HCT116 (cell line): ENCODE results near the gene MAPK14. TPM values are rescaled to one million over a fixed set of nuclear protein-coding genes. Genes with fewer than 3 reads are reported as not detected.

Experiments
- ATAC-seq: fragments of 200-7000 bp; cut with Tn5 transposase; 2 replicates; pipeline ENCODE4 v1.9.1; 2020; ENCODE audit warnings: mild to moderate bottlenecking, moderate library complexity
- BruUV-seq: library from RNA; stranded (reverse); fragments of 400-500 nt; replicated peaks from 2 replicates; lab custom pipeline; 2021; lab: Mats Ljungman, UMichigan
- CTCF ChIA-PET: fragments of 300-600 bp; sonication (Branson Sonifier 250); formaldehyde crosslinking; loops from one replicate; lab custom pipeline; 2021; ENCODE audit warnings: antibody characterized with exemption; lab: Charles Lee
- POLR2A ChIA-PET: fragments of 300-600, 350-600 bp; sonication (Branson Sonifier 250); formaldehyde crosslinking; loops from one replicate; lab custom pipeline; 2021; ENCODE audit warnings: antibody characterized with exemption; lab: Charles Lee
- RAD21 ChIA-PET, 2 experiments: fragments of 300-600 bp; sonication (Branson Sonifier 250); formaldehyde crosslinking; loops; one replicate each; lab custom pipeline; 2023; ENCODE audit warnings: low total read pairs in 2 of 2; ENCODE audit not compliant: uncharacterized antibody in 2 of 2, unreplicated experiment in 2 of 2, low non-redundant PET in 1 of 2; lab: Charles Lee
- DNase-seq: peaks from one replicate; pipeline ENCODE4 v3.0.0-alpha.2; 2010; ENCODE audit warnings: low read depth, low spot score
- H2AFZ ChIP-seq: fragments of 200-600 bp; shearing (Covaris generic), sonication (generic); 2 replicates; pipeline ENCODE4 v1.6.1; 2017; ENCODE audit warnings: low read depth, mixed run types, mixed read lengths, antibody characterized with exemption, low read length; ENCODE audit not compliant: poor library complexity, severe bottlenecking
- H3K27ac ChIP-seq: 2 replicates; pipeline ENCODE4 v1.5.1; 2012; ENCODE audit warnings: low read depth, low read length
- H3K27me3 ChIP-seq: fragments of 200-600 bp; sonication (generic); 2 replicates; pipeline ENCODE4 v1.6.1; 2016; ENCODE audit warnings: mixed run types, low read length, mixed read lengths; ENCODE audit not compliant: insufficient read depth
- H3K36me3 ChIP-seq, 2 experiments: fragments of 200-500 bp in 1 of 2; fragments of 200-600 bp in 1 of 2; sonication (Bioruptor generic) in 1 of 2; sonication (generic) in 1 of 2; 2 replicates each; pipeline versions ENCODE4 v1.5.1 to v1.6.1; 2014 to 2016; ENCODE audit warnings: low read length in 2 of 2, inconsistent platforms in 1 of 2, mixed read lengths in 1 of 2, mixed run types in 1 of 2; ENCODE audit not compliant: insufficient read depth in 2 of 2, control insufficient read depth in 1 of 2
- H3K4me1 ChIP-seq, 2 experiments: fragments of 200-600 bp in 1 of 2; sonication (generic) in 1 of 2; 2 replicates each; pipeline versions ENCODE4 v1.5.1 to v1.6.1; 2012 to 2017; ENCODE audit warnings: low read length in 2 of 2, inconsistent platforms in 1 of 2, mild to moderate bottlenecking in 1 of 2, mixed read lengths in 1 of 2, mixed run types in 1 of 2, moderate library complexity in 1 of 2; ENCODE audit not compliant: insufficient read depth in 2 of 2, control insufficient read depth in 1 of 2
- H3K4me2 ChIP-seq: fragments of 200-600 bp; sonication (generic); 2 replicates; pipeline ENCODE4 v1.6.1; 2017; ENCODE audit warnings: mixed run types, low read length, mixed read lengths
- H3K4me3 ChIP-seq, 2 experiments: fragments of 200-600 bp in 1 of 2; sonication (generic) in 1 of 2; replicated peaks in 1 of 2; 2 replicates each; pipeline ENCODE4 v1.5.1; 2011 to 2016; ENCODE audit warnings: low read length in 2 of 2, control low read depth in 1 of 2, low read depth in 1 of 2, mild to moderate bottlenecking in 1 of 2, mixed read lengths in 1 of 2, mixed run types in 1 of 2
- H3K79me2 ChIP-seq: fragments of 200-600 bp; sonication (generic); 2 replicates; pipeline ENCODE4 v1.6.1; 2017; ENCODE audit warnings: mild to moderate bottlenecking, mixed run types, low read length, moderate library complexity, mixed read lengths; ENCODE audit not compliant: insufficient read depth
- H3K9ac ChIP-seq: fragments of 200-600 bp; sonication (generic); 2 replicates; pipeline ENCODE4 v1.6.1; 2016; ENCODE audit warnings: low read length, mixed read lengths
- H3K9me2 ChIP-seq: fragments of 200-600 bp; sonication (generic), shearing (Covaris generic); 2 replicates; pipeline ENCODE4 v1.6.1; 2017; ENCODE audit warnings: mixed run types, mild to moderate bottlenecking, moderate library complexity; ENCODE audit not compliant: insufficient read depth
- H3K9me3 ChIP-seq, 2 experiments: fragments of 200-500 bp in 1 of 2; fragments of 200-600 bp in 1 of 2; sonication (Bioruptor generic) in 1 of 2; sonication (generic) in 1 of 2; 2 replicates each; pipeline ENCODE4 v1.6.1; 2014 to 2017; ENCODE audit warnings: low read length in 2 of 2, mixed read lengths in 2 of 2, inconsistent platforms in 1 of 2, low read depth in 1 of 2, mild to moderate bottlenecking in 1 of 2, mixed run types in 1 of 2, moderate library complexity in 1 of 2; ENCODE audit not compliant: control insufficient read depth in 1 of 2, insufficient read depth in 1 of 2
- H4K20me1 ChIP-seq: fragments of 200-600 bp; sonication (generic), shearing (Covaris generic); 2 replicates; pipeline ENCODE4 v1.6.1; 2017; ENCODE audit warnings: mixed run types, mild to moderate bottlenecking, moderate library complexity; ENCODE audit not compliant: insufficient read depth
- CBX3 ChIP-seq: IDR thresholded peaks from 2 replicates; pipeline ENCODE4 v1.6.1; 2012; ENCODE audit warnings: low read depth
- CEBPB ChIP-seq: IDR thresholded peaks from 2 replicates; pipeline ENCODE4 v1.6.1; 2012; ENCODE audit warnings: low read depth
- EGR1 ChIP-seq: IDR thresholded peaks from 2 replicates; pipeline ENCODE4 v1.6.1; 2012; ENCODE audit warnings: low read depth
- ELF1 ChIP-seq: IDR thresholded peaks from 2 replicates; pipeline ENCODE4 v1.6.1; 2012; ENCODE audit warnings: low read depth, borderline replicate concordance
- EZH2 ChIP-seq: fragments of 200-600 bp; sonication (generic); IDR thresholded peaks from 2 replicates; pipeline ENCODE4 v1.6.1; 2017; ENCODE audit warnings: antibody characterized with exemption, mixed run types
- FOSL1 ChIP-seq: IDR thresholded peaks from 2 replicates; pipeline ENCODE4 v1.6.1; 2012; ENCODE audit warnings: low read depth
- JUND ChIP-seq: IDR thresholded peaks from 2 replicates; pipeline ENCODE4 v1.6.1; 2012
- POLR2A ChIP-seq: IDR thresholded peaks from 2 replicates; pipeline ENCODE4 v1.7.0; 2011; ENCODE audit warnings: borderline replicate concordance; ENCODE audit not compliant: insufficient read depth, insufficient read length; ENCODE audit errors: extremely low read depth
- POLR2AphosphoS5 ChIP-seq: IDR thresholded peaks from 2 replicates; pipeline ENCODE4 v1.6.1; 2011; ENCODE audit warnings: mild to moderate bottlenecking, low read depth, low read length, moderate library complexity
- RAD21 ChIP-seq: IDR thresholded peaks from 2 replicates; pipeline ENCODE4 v1.6.1; 2012; ENCODE audit warnings: low read depth, mild to moderate bottlenecking
- SP1 ChIP-seq: IDR thresholded peaks from 2 replicates; pipeline ENCODE4 v1.6.1; 2012; ENCODE audit warnings: low read depth
- SRF ChIP-seq: IDR thresholded peaks from 2 replicates; pipeline ENCODE4 v1.6.1; 2012; ENCODE audit warnings: low read depth
- TCF7L2 ChIP-seq: IDR thresholded peaks from 2 replicates; pipeline ENCODE4 v1.7.0; 2011; ENCODE audit warnings: borderline replicate concordance, inconsistent platforms; ENCODE audit not compliant: insufficient read depth, insufficient read length; ENCODE audit errors: extremely low read depth
- ZFX ChIP-seq: fragments of 450-650 bp; IDR thresholded peaks from 2 replicates; pipeline ENCODE4 v1.6.1; 2017
- ZNF274 ChIP-seq: fragments of 200-500 bp; sonication (Bioruptor generic); IDR thresholded peaks from 2 replicates; pipeline ENCODE4 v1.6.1; 2014; ENCODE audit warnings: mild to moderate bottlenecking, low read depth, low read length, inconsistent platforms
- intact Hi-C: fragments of 100-400 bp; cut with micrococcal nuclease; formaldehyde crosslinking; loops from 2 replicates; pipeline ENCODE4 v1.10.0; 2022
- total RNA-seq: library from RNA; stranded (reverse); gene quantifications from one replicate; pipeline ENCODE4 v1.2.1, GENCODE V29; 2021; ENCODE audit not compliant: unreplicated experiment
- TF ChIP-seq, protein P1 (sequence below): IDR thresholded peaks from 2 replicates; pipeline ENCODE4 v1.6.1; 2012
- TF ChIP-seq, protein P2 (sequence below): IDR thresholded peaks from 2 replicates; pipeline ENCODE4 v1.6.1; 2012
- TF ChIP-seq, protein P3 (sequence below): IDR thresholded peaks from 2 replicates; pipeline ENCODE4 v1.6.1; 2011; ENCODE audit warnings: mild to moderate bottlenecking, low read length, moderate library complexity; ENCODE audit not compliant: insufficient replicate concordance; ENCODE audit errors: extremely low read depth
- TF ChIP-seq, protein P4 (sequence below): IDR thresholded peaks from 2 replicates; pipeline ENCODE4 v1.6.1; 2012; ENCODE audit warnings: low read depth

The MAPK14 gene
- total RNA-seq, 1 experiment from 2014 or later: 34.2 TPM

DNA sequence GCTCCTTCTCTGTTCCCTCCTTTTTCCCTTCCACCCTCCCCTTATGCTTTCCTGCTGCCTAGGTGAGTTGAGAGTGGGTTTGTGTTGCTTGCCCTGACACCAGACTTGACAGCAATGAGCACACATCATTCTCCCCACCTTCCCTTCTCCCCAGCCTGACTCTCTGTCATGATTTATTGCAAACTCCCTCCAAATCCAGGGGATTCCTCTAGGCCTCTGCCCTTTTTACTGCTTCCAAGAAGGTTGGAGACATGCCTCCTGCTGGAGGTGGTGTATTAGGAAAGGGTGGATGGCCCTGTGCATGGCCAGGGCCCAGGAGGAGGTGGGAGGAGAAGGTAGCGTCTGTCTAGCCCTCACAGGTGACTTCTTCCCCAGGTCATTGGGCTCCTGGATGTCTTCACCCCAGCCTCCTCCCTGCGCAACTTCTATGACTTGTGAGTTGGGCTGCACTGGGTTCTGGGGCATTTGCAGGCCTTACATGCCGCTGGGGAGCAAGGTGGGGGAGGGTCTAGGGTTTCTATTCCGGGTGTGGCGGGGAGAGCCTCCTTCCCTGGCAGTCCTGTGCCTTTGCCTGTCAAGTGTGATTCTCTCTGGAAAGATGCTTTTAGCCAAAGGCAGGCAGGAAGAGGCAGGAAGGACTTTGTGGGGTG lies 104.8 kb downstream of the MAPK14 start:
- no peaks in the 10 kb centered on the region for H4K20me1 ChIP-seq
- H3K27me3 ChIP-seq: no peaks in the 10 kb centered on the region
- H3K79me2 ChIP-seq: no peaks in the 10 kb centered on the region; the same call in 1 of the 2 replicates
- H3K4me2 ChIP-seq: peak overlapping the region; percentile 98
- peak overlapping the region; percentile 82; the same call in 1 of the 2 replicates for H3K27ac ChIP-seq
- H3K9me2 ChIP-seq: no peaks in the 10 kb centered on the region
- RAD21 ChIA-PET: no interaction called here
- H2AFZ ChIP-seq: no peak overlapping the region
- H3K9ac ChIP-seq: peak overlapping the region; percentile 83; the same call in 1 of the 2 replicates
- H3K4me3 ChIP-seq: peak overlapping the region; percentile 66 to 75; a peak in 2 of 4 replicates
- no TSS peak for BruUV-seq
- CTCF ChIA-PET: interaction anchor here (1.0 kb wide), 1 partner anchor 10 kb away, joined by 3 read pairs; no protein-coding TSS in a partner anchor
- intact Hi-C loops: no loop called here
- POLR2A ChIA-PET: interaction anchor here (1.9 kb wide), 1 partner anchor 11 kb away, joined by 5 read pairs; no protein-coding TSS in a partner anchor
- no peaks in the 10 kb centered on the region for H3K9me3 ChIP-seq
- DNase-seq: no peak
- peaks cover 17% of the 10 kb centered on the region in 2 experiments; a peak in 3 of 4 replicates for H3K36me3 ChIP-seq
- no peak for ATAC-seq
- peaks cover 27 to 47% of the 10 kb centered on the region in 2 experiments for H3K4me1 ChIP-seq
- TF ChIP-seq JUND (no peak), CEBPB (no peak), EGR1 (no peak), ELF1 (no peak), SP1 (no peak), SRF (no peak), RAD21 (no peak), ZFX (no peak), CBX3 (no peak), TCF7L2 (no peak), EZH2 (no peak), FOSL1 (no peak), ZNF274 (no peak), POLR2AphosphoS5 (no peak), POLR2A (no peak)
- TF ChIP-seq, protein P1, sequence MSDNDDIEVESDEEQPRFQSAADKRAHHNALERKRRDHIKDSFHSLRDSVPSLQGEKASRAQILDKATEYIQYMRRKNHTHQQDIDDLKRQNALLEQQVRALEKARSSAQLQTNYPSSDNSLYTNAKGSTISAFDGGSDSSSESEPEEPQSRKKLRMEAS: no peak
- TF ChIP-seq, protein P2, sequence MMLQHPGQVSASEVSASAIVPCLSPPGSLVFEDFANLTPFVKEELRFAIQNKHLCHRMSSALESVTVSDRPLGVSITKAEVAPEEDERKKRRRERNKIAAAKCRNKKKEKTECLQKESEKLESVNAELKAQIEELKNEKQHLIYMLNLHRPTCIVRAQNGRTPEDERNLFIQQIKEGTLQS: no peak
- TF ChIP-seq, protein P3, sequence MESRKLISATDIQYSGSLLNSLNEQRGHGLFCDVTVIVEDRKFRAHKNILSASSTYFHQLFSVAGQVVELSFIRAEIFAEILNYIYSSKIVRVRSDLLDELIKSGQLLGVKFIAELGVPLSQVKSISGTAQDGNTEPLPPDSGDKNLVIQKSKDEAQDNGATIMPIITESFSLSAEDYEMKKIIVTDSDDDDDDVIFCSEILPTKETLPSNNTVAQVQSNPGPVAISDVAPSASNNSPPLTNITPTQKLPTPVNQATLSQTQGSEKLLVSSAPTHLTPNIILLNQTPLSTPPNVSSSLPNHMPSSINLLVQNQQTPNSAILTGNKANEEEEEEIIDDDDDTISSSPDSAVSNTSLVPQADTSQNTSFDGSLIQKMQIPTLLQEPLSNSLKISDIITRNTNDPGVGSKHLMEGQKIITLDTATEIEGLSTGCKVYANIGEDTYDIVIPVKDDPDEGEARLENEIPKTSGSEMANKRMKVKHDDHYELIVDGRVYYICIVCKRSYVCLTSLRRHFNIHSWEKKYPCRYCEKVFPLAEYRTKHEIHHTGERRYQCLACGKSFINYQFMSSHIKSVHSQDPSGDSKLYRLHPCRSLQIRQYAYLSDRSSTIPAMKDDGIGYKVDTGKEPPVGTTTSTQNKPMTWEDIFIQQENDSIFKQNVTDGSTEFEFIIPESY: no peak
- TF ChIP-seq, protein P4, sequence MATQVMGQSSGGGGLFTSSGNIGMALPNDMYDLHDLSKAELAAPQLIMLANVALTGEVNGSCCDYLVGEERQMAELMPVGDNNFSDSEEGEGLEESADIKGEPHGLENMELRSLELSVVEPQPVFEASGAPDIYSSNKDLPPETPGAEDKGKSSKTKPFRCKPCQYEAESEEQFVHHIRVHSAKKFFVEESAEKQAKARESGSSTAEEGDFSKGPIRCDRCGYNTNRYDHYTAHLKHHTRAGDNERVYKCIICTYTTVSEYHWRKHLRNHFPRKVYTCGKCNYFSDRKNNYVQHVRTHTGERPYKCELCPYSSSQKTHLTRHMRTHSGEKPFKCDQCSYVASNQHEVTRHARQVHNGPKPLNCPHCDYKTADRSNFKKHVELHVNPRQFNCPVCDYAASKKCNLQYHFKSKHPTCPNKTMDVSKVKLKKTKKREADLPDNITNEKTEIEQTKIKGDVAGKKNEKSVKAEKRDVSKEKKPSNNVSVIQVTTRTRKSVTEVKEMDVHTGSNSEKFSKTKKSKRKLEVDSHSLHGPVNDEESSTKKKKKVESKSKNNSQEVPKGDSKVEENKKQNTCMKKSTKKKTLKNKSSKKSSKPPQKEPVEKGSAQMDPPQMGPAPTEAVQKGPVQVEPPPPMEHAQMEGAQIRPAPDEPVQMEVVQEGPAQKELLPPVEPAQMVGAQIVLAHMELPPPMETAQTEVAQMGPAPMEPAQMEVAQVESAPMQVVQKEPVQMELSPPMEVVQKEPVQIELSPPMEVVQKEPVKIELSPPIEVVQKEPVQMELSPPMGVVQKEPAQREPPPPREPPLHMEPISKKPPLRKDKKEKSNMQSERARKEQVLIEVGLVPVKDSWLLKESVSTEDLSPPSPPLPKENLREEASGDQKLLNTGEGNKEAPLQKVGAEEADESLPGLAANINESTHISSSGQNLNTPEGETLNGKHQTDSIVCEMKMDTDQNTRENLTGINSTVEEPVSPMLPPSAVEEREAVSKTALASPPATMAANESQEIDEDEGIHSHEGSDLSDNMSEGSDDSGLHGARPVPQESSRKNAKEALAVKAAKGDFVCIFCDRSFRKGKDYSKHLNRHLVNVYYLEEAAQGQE: no peak
